GM21367 (cell line): ENCODE results near the gene SPINK9.
A peak's percentile ranks its signal among the peaks of the same experiment; 100 is the strongest.

Experiments
- ATAC-seq: cut with Tn5 transposase; IDR thresholded peaks from one replicate; pipeline ENCODE4 v1.9.1; 2021; ENCODE audit not compliant: unreplicated experiment

The SPINK9 gene

DNA sequence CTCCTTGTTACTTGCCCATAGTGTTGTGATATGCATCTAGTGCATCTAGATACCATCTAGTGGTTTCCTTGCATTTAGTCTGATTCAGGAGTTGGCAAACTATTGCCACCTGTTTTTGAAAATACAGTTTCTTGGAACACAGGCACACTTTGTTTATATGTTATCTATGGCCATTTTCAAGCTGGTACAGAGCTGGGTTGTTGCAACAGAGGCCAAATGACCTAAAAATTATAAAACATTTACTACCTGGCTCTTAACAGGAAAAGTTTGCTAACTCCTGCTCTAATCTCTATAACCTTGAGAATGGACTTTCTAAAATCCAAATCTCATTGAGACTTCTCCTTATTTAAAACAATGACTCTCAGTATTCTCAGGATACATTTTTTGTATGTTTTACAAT, 29.0 kb downstream of the SPINK9 start:
- ATAC-seq, result no peak

DNA sequence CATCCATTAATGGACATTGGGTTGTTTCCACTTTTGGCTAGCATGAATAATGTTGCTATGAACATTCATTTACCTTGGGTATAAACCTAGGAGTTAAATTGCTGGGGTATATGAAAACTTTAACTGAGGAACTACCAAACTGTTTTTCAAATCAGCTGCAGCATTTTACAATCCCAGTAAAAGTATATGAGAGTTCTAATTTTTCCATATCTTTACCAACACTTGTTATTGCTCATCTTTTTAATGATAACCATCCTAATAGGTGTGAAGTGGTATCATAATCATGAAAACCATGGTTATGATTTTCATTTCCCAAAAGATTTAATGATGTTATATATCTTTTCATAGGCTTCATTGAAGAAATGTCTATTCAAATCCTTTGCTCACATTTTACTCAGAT, 32.9 kb downstream of the SPINK9 start:
- ATAC-seq, result no peak

DNA sequence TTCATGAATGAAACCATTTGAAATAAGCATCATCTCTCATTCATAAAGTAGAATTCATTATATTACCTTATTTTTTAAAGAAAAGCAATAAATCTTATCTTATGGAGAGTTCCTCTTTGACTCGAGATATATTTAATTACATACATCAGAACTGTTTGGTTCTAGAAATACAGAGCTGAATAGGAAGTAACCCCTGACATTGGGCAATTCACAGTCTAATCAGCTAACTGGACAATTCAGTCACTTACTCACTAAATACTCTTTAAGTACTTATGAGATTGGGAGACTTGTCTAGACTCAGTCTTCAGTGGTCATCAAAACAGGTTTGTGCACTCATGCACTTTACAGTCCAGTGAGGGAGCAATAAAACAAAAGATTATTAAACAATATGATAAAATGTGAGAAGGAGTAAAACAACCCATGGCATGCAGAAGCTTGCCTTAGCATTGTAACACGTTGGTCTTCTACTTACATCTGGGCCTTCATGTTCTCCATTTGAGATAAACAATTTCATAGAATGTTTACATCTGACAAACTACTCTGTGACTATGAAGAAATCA, 36.9 kb downstream of the SPINK9 start:
- ATAC-seq, result no peak

DNA sequence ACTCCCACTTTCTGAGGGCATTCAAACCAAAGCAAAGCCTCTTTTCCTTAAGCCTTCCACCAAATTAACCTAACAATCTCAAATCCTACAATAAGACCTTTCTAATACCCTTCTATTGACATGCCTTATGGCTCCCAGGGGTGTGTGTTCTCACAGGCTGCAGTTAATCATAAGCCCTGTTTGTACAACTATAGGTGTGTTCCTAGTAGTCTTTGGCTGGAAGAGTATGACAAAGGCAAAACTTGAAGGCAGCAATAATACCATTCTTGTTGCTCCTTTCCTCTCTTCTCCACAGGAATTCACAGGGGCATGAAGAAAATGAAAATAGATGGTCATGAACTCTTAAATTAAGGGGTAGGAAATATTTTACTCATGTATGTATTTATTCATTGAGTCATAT, 37.5 kb downstream of the SPINK9 start:
- no peak for ATAC-seq

DNA sequence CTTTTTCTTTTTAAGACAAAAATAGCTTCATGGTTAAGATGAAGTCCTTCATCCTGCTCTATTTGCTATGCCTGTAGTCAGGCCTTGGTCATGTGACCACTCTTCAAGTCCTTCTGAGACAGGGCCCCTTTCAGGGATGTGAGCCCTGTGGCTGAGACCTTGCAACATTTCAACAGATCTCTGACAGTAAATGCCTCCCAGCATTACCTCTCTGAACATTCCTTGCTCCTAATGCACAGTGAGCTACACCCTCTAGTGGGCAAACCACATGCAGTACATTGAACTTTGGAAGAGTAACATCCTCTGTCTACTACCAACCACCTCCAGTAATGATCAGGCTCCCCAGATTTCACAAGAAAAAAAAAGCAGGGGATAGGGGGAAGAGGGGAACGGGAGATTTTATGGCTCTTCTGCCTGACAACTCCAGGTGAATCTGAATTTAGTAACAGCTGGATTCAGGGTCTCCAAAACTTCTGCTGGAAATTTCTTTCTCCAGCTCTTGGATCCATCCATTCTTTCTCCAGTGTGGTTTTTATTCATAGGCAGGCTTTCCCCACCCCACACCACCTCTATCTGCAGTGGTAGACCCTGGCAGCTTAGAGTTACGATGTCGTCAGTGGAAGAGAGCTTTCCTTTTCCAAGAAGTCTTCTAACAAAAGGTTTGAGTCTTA, 39.5 kb downstream of the SPINK9 start:
- ATAC-seq, result peak; percentile 95

DNA sequence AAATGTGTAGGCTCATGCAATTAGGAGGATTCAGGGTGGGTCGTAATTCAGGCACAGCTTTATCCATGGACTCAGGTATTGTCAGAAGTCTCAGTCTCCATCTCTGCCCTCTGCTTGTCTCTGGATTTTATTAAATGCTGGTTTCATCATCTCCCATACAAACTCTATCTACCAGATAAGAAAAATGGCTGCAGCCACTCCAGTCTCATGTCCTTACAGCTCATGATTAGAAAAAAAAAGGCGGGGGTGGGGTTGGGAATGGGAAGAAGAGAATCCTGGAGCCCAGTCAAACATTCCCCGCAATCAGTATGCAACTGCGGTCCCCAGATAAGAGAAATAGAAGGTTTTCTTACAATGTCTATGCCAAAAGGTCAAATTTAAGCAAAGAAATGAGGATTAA, 40.8 kb downstream of the SPINK9 start:
- ATAC-seq, result no peak

DNA sequence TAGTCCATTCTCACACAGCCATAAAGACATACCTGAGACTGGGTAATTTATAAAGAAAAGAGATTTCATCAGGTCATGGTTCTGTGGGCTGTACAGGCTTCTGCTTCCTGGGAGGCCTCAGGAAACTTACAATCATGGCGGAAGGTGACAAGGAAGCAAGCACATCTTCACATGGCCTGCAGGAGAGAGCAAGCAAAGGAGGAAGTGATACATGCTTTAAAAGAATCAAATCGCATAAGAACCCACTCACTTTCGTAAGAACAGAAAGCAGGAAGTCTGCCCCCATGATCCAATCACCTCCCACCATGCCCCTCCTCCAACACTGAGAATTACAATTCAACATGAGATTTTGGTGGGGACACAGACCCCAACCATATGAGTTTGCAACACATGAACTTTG, 43.3 kb downstream of the SPINK9 start:
- ATAC-seq, result no peak

DNA sequence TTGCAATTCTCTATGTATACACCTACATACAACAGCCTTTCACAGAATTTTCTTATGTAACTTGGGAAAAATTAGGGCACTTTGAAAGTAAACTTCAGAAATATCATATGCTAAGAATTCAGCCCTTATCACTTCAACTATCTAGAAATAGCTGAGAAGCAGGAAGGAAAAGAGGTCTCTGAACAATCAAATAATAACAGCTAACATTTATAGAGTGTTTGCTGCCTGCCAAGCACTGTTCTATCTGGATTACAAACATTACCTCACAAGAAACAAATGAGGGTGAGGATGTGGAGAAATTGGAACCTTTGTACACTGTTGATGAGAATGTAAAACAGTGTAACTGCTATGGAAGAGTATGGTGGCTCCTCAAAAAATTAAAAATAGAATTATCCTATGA, 44.0 kb downstream of the SPINK9 start:
- no peak for ATAC-seq

DNA sequence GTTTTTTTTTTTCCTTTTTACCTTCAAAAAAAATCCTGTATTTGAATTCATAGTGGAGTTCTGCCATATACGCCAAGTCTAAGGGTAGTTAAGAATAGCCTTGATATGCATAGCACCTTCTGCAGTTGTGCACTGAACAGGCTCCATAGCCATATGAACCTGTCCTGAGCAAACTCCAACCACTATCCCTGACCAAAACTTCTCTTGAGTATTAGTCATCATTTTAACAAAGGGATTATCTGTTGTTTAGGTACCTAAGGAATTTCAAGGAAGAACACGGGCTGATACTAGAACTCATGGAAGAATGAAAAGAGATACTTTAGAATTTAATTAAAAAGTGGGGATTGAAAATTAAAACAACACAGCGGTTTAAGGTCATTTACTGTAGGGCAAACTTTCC, 46.5 kb downstream of the SPINK9 start:
- ATAC-seq, result no peak

DNA sequence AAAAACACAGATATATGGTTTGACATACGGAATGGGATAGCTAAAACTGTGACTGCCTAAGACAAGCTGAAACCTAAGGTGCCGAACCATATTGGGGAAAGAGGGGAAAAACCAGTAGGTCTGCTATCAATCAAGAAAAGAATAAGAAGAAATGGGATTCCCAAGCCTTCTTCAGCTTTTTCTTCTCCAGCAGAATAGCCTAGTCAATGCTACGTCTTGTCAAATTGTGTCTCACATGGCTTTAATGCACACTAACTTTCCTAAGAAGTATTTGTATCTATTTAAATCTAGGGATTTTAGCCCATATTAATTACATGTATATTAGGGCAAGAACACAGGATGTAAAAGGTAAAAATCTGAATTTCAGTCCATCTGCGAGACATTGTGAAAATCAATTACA, 47.6 kb downstream of the SPINK9 start:
- ATAC-seq, result no peak

DNA sequence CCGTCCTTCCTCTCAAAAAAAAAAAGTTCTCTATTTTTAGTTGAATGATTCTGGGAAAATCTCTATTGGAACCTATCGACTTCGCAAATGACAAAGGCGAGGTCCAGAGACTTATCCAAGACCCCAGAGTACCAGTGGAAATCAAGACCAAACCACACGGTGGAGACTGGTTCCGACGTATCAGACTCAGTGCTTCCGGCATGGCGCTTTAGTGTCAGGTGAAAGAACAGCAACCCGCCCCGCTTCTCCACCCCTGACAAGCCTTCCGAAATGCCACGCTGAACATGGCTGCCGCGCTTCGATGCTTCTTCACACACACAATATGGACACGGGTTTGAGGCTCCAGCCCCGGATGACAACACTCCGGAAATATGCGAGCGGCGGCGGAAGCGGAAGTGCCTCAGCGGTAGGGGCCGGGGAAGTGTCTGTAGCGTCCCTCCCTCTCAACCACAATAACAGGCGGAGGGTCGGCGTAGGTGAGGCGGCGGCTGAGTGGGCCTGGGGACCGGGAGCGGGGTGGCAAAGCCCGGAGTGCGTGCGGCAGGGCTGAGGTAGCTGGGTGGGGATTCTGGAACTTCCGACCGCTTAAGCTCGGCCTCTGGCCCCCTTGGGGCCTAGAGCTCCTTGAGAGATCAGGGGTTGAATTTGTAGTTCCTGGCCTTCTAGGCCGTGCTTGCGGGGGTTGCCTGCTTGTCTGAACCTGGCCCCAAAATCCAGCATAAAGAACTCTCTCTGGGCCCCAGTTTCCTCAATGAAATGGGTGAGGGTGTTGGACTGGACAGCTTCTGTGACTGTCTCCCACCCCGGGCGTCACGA, 48.4 kb downstream of the SPINK9 start, which contains the start of gene FBXO38:
Gene FBXO38 (plus strand): TSS at position 395 of the 816 bp plus-strand sequence. CDS start 10,819 bp downstream, outside the sequence.
- ATAC-seq, result peak; percentile 99

DNA sequence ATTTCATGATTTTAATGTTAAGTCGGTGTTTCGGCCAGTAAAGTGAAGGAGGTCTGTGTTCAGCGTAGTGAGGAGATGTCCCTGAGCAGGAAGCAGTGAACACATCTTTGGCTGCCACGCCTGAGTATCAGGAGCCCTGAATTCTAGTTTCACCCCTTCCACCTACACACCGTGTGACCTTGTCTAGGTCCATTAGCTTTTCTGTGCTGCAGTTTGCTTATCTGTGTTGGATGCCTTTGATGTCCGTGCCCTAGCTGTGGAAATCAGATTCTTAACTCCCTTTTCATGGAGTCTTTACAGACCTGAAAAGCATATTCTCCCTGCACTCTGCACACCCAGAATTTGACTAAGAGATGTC, 49.0 kb downstream of the SPINK9 start:
- ATAC-seq, result peak; percentile 29

DNA sequence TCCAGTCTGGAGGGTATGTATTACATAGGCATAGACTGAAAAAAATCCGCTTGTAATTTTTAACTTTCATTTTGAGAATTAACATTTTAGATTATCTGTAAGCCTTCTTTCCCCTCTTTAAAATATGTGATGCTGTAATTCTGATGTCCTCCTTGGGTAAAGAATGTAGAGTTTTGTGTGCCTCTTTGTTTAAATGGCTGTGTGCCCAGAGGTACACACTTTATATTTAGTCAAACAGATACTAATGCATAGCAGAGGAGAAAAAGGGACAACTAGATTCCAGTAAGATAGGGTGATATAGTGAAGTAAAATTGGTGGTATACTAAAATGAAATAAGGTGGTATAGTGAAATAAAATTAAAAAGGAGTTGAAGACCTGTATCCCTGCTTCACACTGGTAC, 49.7 kb downstream of the SPINK9 start:
- ATAC-seq, result no peak

DNA sequence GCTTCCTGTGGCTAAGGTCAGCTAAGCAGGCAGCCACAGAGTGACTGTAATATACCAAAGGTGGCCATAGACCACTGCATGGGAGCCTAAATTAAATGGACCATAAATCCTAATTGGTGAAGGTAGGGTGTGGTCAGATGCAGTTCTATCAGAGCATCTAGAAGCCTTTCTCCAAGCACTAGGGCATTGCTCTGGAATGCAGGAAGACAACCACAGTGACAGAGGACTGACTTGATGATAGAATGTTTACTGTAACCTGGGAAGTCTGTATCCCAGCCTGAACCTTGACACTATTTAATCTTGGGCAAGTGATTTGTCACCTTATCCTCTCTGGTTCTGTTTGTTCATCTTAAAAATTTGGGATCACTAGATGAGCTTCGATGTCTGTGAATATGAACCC, 50.7 kb downstream of the SPINK9 start:
- ATAC-seq, result no peak

DNA sequence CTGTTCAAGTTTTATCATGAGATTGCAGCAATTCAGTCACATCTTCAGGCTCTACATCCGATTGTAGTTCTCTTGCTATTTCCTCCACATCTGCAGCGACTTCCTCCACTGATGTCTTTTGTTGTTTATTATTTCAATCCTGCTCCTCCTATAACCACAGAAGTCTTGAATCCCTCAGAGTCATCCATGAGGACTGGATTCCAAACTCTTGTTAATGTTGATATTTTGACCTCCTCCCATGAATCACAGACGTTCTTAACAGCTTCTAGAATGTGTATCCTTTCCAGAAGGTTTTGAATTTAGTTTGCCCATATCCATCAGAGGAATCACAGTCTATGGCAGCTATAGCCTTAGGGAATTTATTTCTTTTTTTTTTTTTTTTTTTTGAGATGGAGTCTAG, 52.0 kb downstream of the SPINK9 start:
- no peak for ATAC-seq

DNA sequence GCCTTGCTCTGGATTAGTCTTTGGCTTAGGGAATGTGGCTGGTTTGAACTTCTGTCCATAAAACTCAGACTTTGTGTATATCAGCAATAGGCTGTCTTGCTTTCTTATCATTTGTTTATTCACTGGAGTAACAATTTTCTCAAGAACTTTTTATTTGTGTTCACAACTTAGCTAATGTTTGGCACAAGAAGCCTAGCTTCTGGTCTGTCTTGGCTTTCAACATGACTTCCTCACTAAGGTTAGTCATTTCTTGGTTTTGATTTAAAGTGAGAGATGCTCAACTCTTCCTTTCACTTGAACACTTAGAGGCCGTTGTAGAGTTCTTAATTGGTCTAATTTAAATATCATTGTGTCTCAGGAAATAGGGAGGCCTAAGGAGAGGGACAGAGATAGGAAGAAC, 53.3 kb downstream of the SPINK9 start:
- ATAC-seq, result peak; percentile 26
